ENCODE results near the gene CEP170. TPM values are rescaled to one million over a fixed set of nuclear protein-coding genes. Genes with fewer than 3 reads are reported as not detected.
"Not testable (repeated sequence)": the region's sequence is repeated elsewhere in the genome, so short reads cannot be mapped to it uniquely, and the experiment has no call there.

Gene CEP170
- total RNA-seq, 2 donors from 2014 or later = 51.9 to 72.9 TPM

GRCh38 chr1:243173758-243174369 is 81.2 kb downstream of the CEP170 start:
- not testable (repeated sequence) for H3K9me3 Mint-ChIP-seq; DNase-seq (ENCODE audit: low spot score in 2 of 2); H3K36me3 Mint-ChIP-seq; ATAC-seq; H3K27ac Mint-ChIP-seq

GRCh38 chr1:243164911-243165310 is 90.2 kb downstream of the CEP170 start:
- not testable (repeated sequence) for H3K9me3 Mint-ChIP-seq; DNase-seq (ENCODE audit: low spot score in 2 of 2); H3K27ac Mint-ChIP-seq; ATAC-seq
- H3K36me3 Mint-ChIP-seq = peaks cover 6 to 12% of the 10 kb centered on the region in 2 donors

GRCh38 chr1:243150906-243151305 is 104.2 kb downstream of the CEP170 start:
- H3K27ac Mint-ChIP-seq; H3K36me3 Mint-ChIP-seq; H3K9me3 Mint-ChIP-seq; DNase-seq (ENCODE audit: low spot score in 2 of 2): not testable (repeated sequence)
- ATAC-seq = peak; percentile 26 to 67

- not testable (repeated sequence) for H3K27ac Mint-ChIP-seq
These were observed 106.0 kb downstream of the CEP170 start for GRCh38 chr1:243149120-243149519.

GRCh38 chr1:243147351-243147750 is 107.7 kb downstream of the CEP170 start:
- peak in 1 of 2 donors; percentile 89 for ATAC-seq
- H3K27ac Mint-ChIP-seq = peak overlapping the region in 1 of 2 donors; percentile 85
- H3K36me3 Mint-ChIP-seq = not testable (repeated sequence)

More at GRCh38 chr1:243149120-243149519, 106.0 kb downstream of the CEP170 start:
- ATAC-seq; DNase-seq (ENCODE audit: low spot score in 2 of 2); H3K36me3 Mint-ChIP-seq; H3K9me3 Mint-ChIP-seq: not testable (repeated sequence)

GRCh38 chr1:243140498-243140897 is 114.6 kb downstream of the CEP170 start:
- H3K27ac Mint-ChIP-seq; DNase-seq (ENCODE audit: low spot score in 2 of 2); ATAC-seq; H3K9me3 Mint-ChIP-seq; H3K36me3 Mint-ChIP-seq: not testable (repeated sequence)

More at GRCh38 chr1:243147351-243147750, 107.7 kb downstream of the CEP170 start:
- not testable (repeated sequence) for H3K9me3 Mint-ChIP-seq; DNase-seq (ENCODE audit: low spot score in 2 of 2)

GRCh38 chr1:243122876-243123409 is 132.1 kb downstream of the CEP170 start:
- H3K27ac Mint-ChIP-seq; H3K9me3 Mint-ChIP-seq; H3K36me3 Mint-ChIP-seq; DNase-seq (ENCODE audit: low spot score in 2 of 2): not testable (repeated sequence)
- ATAC-seq = peak in 1 of 2 donors; percentile 46

GRCh38 chr1:243121939-243122338 is 133.1 kb downstream of the CEP170 start:
- not testable (repeated sequence) for H3K27ac Mint-ChIP-seq; DNase-seq (ENCODE audit: low spot score in 2 of 2); H3K9me3 Mint-ChIP-seq; H3K36me3 Mint-ChIP-seq
- ATAC-seq = peak in 1 of 2 donors; percentile 24

- not testable (repeated sequence) for ATAC-seq; DNase-seq (ENCODE audit: low spot score in 2 of 2); H3K27ac Mint-ChIP-seq; H3K9me3 Mint-ChIP-seq; H3K36me3 Mint-ChIP-seq
These were observed 136.3 kb downstream of the CEP170 start for GRCh38 chr1:243118601-243119322.

- not testable (repeated sequence) for H3K27ac Mint-ChIP-seq; H3K36me3 Mint-ChIP-seq; ATAC-seq; H3K9me3 Mint-ChIP-seq; DNase-seq (ENCODE audit: low spot score in 2 of 2)
These were observed 138.9 kb downstream of the CEP170 start for GRCh38 chr1:243116187-243116586.

- DNase-seq (ENCODE audit: low spot score in 2 of 2); H3K9me3 Mint-ChIP-seq; ATAC-seq; H3K27ac Mint-ChIP-seq; H3K36me3 Mint-ChIP-seq: not testable (repeated sequence)
These were observed 140.3 kb downstream of the CEP170 start for GRCh38 chr1:243114769-243115168.

- not testable (repeated sequence) for H3K36me3 Mint-ChIP-seq; H3K9me3 Mint-ChIP-seq; DNase-seq (ENCODE audit: low spot score in 2 of 2); H3K27ac Mint-ChIP-seq
- peak; percentile 44 to 51 for ATAC-seq
These were observed 140.9 kb downstream of the CEP170 start for GRCh38 chr1:243114059-243114713.

GRCh38 chr1:243107171-243107570 is 147.9 kb downstream of the CEP170 start:
- DNase-seq (ENCODE audit: low spot score in 2 of 2); ATAC-seq; H3K27ac Mint-ChIP-seq; H3K36me3 Mint-ChIP-seq; H3K9me3 Mint-ChIP-seq: not testable (repeated sequence)

- H3K27ac Mint-ChIP-seq; H3K9me3 Mint-ChIP-seq; DNase-seq (ENCODE audit: low spot score in 2 of 2); H3K36me3 Mint-ChIP-seq; ATAC-seq: not testable (repeated sequence)
These were observed 149.3 kb downstream of the CEP170 start for GRCh38 chr1:243105652-243106332.

- DNase-seq (ENCODE audit: low spot score in 2 of 2); H3K9me3 Mint-ChIP-seq; H3K27ac Mint-ChIP-seq; H3K36me3 Mint-ChIP-seq: not testable (repeated sequence)
- ATAC-seq = peak in 1 of 2 donors; percentile 59
These were observed 150.0 kb downstream of the CEP170 start for GRCh38 chr1:243105104-243105503.

GRCh38 chr1:243104452-243104851 is 150.6 kb downstream of the CEP170 start:
- H3K36me3 Mint-ChIP-seq; H3K27ac Mint-ChIP-seq; ATAC-seq; DNase-seq (ENCODE audit: low spot score in 2 of 2); H3K9me3 Mint-ChIP-seq: not testable (repeated sequence)

Data from activated naive CD4-positive, alpha-beta T cell treated with anti-CD3 and anti-CD28 coated beads, Interleukin-2, amount 50 U/mL, for 72 hours (primary cell).